GM12891 (cell line): ENCODE data around the gene EDA.
"Not testable (repeated sequence)": the region's sequence is repeated elsewhere in the genome, so short reads cannot be mapped to it uniquely, and the experiment has no call there.

Experiments used
- DNase-seq: peaks from one replicate; pipeline ENCODE4 v3.0.0; 2011; ENCODE audit warnings: low spot score; ENCODE audit not compliant: insufficient read length
- FAIRE-seq: peaks from 2 replicates; lab custom pipeline; 2011; peaks lifted over from hg19 to GRCh38; lab: Jason Lieb, UNC
- PAX5 ChIP-seq: IDR thresholded peaks from 2 replicates; pipeline ENCODE4 v1.6.1; 2011; ENCODE audit warnings: low read length, moderate library complexity, mild to moderate bottlenecking; ENCODE audit not compliant: insufficient read depth, severe bottlenecking
- POLR2A ChIP-seq: IDR thresholded peaks from 2 replicates; pipeline ENCODE4 v1.6.1; 2011; ENCODE audit warnings: low read depth, low read length, control low read depth
- POLR2AphosphoS5 ChIP-seq: IDR thresholded peaks from 2 replicates; pipeline ENCODE4 v1.6.1; 2011; ENCODE audit warnings: low read depth, low read length, control low read depth
- POU2F2 ChIP-seq: IDR thresholded peaks from 2 replicates; pipeline ENCODE4 v1.6.1; 2011; ENCODE audit warnings: low read depth, mild to moderate bottlenecking, control low read depth, low read length, moderate library complexity
- SPI1 ChIP-seq: IDR thresholded peaks from 2 replicates; pipeline ENCODE4 v1.6.1; 2011; ENCODE audit warnings: low read depth, low read length, control low read depth
- TAF1 ChIP-seq: IDR thresholded peaks from 2 replicates; pipeline ENCODE4 v1.6.1; 2011; ENCODE audit warnings: low read depth, low read length, control low read depth

EDA gene

DNA sequence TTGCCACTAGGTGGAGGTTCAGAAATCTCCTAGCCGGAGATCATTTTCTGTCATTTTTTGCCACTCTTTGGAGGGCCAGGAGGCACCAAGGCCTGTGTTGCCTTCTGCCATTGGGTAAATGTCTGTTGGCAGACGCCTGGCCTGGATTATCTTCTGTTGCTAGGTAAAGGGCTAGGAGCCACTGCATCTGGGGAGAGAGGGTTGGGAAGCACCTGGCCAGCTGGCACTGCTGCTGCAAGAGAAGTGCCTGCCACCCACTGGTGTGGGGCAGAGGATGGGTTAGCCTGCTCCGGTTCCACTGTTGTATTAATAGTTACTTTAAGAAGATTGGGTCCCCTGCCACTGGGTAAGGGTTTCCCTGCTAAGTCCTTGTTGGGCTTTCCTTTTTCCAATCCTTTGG, 375.8 kb downstream of the EDA start:
- TF ChIP-seq POLR2A (no peak), PAX5 (no peak), SPI1 (no peak), POU2F2 (no peak), POLR2AphosphoS5 (no peak), TAF1 (no peak)
- no peak for DNase-seq
- FAIRE-seq: no peak

DNA sequence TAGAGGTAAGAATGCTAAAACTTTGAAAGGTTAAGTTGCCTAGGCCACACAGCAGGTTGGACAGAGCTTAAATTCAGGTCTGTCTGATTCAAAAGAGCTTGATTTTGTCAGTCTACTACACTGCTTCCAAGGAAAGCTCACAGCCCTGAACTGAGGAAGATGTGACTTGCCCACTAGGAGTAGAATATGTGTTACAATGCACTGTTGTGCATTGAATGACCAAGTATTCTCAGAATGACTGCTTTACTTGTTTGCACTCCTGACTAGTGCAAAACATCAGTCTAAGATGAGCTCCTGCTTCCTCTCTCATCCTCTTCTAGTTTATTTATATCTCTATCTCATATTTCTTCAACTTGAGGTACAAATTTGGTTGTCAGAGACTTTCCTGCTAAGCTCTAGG, 377.6 kb downstream of the EDA start:
- no peak for TF ChIP-seq TAF1
- no peak for TF ChIP-seq POLR2A
- TF ChIP-seq PAX5: no peak
- no peak for TF ChIP-seq POU2F2
- no peak for TF ChIP-seq POLR2AphosphoS5
- TF ChIP-seq SPI1: no peak
- no peak for FAIRE-seq
- DNase-seq: no peak

DNA sequence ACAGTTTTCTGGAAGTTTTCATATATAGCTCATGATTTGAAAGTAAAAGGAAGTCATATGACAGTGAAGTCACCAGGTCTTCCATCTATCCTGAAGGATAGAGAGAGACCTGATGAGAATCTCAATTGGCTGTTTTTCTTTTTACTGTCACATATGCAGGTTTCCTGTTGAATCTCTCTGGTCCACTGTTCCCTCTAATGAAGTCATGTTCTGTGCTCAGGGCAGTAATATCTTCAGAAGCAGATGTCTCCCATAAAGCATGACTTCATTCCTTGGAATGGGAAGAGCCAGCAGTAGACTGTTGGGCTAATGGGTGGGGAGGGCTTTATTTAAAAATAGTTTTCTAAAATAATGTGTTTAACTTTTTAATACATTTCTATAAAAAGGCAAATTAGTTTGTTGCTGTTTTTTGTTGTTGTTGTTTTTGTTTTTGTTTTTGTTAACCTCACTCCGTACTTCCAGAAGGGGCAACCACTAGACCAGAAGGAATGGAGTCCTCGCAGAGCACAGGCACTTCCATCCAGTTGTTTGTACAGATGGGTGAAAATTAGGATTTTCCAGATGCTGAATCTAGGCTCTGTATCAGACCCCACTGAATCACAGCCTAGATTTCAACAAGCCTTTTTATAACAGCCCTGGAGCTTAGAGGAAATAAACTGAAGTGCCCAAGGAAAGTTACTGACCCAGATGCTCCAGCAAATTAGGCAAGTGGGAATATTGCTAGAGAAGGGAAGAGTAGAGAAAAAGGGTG, 379.6 kb downstream of the EDA start:
- TF ChIP-seq TAF1 (no peak), POLR2AphosphoS5 (no peak), POLR2A (no peak), POU2F2 (no peak), SPI1 (no peak), PAX5 (no peak)
- DNase-seq: no peak
- FAIRE-seq: no peak

DNA sequence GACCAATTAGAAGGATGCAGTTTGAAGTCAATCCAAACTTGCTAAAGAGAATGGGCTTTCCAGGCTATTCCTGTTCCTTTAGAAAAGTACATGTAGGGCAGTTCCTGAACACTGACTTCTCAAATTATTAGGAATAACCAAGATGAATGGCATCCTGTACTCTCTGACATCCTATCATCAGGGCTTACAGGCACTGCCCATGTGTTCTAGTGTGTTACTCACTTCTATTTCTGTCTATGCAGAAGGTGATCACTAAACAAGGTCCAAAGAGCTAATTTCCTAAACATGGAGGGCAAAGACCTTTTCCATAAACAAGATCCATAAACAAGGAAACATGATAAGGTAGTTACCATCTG, 380.2 kb downstream of the EDA start:
- no peak for DNase-seq
- no peak for FAIRE-seq

DNA sequence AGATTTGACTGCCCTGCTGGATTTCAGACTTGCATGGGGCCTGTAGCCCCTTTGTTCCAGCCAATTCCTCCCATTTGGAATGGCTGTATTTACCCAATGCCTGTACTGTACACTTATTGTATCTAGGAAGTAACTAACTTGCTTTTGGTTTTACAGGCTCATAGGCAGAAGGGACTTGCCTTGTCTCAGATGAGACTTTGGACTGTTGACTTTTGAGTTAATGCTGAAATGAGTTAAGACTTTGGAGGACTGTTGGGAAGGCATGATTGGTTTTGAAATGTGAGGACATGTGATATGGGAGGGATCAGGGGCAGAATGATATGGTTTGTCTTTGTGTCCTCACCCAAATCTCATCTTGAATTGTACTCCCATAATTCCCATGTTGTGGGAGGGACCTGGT, 382.4 kb downstream of the EDA start:
- not testable (repeated sequence) for FAIRE-seq, DNase-seq

More for the DNA sequence above, 380.2 kb downstream of the EDA start:
- no peak for TF ChIP-seq PAX5

GRCh38 chrX:70001269-70001668, 385.4 kb downstream of the EDA start:
- DNase-seq: no peak
- TF ChIP-seq POU2F2 (no peak), SPI1 (no peak), TAF1 (no peak), PAX5 (no peak), POLR2AphosphoS5 (no peak), POLR2A (no peak)

DNA sequence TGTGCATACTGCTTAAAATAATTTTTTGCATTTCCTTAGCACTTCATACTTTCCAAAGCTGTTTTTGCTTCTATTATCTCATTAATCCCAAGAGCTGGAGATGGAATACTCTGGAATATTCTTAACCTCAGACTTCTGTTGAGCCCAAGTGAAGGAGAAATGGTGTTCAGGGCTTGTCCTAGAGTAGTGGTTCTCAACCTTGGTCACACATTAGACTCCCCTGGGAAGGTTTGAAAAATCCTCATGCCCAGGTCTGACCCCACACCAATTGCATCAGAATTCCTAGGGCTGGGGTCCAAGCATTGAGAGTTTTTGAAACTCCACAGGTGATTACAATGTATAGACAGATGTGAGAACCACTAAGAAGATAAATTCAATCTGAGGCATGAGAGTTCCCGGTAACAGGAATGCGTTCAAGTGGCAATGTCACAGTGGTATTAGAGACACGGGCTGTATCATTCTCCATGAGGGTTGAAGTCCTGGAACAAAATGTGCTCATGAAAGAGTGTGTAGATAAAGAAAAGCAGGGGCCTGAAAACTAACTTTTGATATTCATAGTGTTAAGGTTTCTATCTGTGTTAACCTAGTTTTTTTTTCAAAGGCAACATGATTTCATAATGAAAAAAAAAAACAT, 385.9 kb downstream of the EDA start:
- FAIRE-seq (no peak), DNase-seq (no peak)
- TF ChIP-seq POU2F2 (no peak), SPI1 (no peak), POLR2AphosphoS5 (no peak), POLR2A (no peak), TAF1 (no peak), PAX5 (no peak)

More at GRCh38 chrX:70001269-70001668, 385.4 kb downstream of the EDA start:
- no peak for FAIRE-seq

DNA sequence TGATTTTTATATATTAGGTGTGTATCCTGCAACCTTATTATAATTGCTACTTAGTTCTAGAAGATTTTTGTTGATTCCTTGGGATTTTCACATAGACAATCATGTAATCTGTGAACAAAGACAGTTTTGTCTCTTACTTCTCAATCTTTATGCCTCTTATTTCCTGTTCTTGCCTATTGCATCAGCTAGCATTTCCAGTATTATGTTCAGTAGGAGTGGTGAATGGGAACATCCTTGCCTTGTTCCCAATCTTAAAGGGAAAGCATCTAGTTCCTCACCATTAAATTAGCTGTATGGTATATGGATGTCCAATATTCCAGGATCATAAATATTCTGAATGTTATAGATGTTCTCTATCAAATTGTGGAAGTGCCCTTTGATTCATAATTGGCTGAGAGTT, 392.0 kb downstream of the EDA start:
- TF ChIP-seq POLR2A: no peak
- TF ChIP-seq POLR2AphosphoS5: no peak
- no peak for TF ChIP-seq TAF1
- FAIRE-seq: no peak
- DNase-seq: no peak

DNA sequence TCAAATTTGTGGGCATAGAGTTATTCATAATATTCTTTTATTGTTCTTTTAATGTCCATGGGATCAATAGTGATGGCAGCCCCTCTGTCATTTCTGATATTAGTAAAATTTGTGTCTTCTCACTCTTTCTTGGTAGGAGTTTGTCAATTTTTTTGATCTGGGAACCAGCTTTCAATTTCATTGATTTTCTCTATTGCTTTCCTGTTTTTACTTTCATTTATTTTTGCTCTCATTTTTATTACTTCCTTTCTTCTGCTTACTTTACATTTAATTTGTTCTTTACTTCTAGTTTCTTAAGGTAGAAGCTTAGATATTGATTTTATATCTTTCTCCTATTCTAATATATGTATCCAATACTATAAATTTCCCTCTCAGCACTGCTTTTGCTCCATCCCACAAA, 393.1 kb downstream of the EDA start:
- TF ChIP-seq PAX5: no peak
- TF ChIP-seq POLR2AphosphoS5: no peak
- no peak for TF ChIP-seq TAF1
- no peak for TF ChIP-seq POLR2A
- TF ChIP-seq POU2F2: no peak
- no peak for TF ChIP-seq SPI1
- FAIRE-seq (no peak), DNase-seq (no peak)

DNA sequence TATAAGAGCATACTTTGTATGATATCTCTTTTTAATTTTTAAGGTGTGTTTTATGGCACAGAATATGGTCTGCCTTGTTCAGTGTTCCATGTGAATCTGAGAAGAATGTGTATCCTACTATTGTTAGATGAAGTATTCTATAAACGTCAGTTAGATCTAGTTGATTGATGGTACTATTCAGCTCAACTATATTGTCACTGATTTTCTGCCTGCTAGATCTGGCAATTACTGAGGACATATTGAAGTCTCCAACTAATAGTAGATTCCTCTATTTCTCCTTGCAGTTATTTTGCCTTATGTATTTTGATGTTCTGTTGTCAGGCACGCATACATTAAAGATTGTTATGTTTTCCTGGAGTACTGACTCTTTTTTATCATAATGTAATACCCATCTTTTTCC, 394.1 kb downstream of the EDA start:
- no peak for FAIRE-seq
- DNase-seq: no peak
- TF ChIP-seq POU2F2 (no peak), SPI1 (no peak), PAX5 (no peak), TAF1 (no peak), POLR2AphosphoS5 (no peak)

DNA sequence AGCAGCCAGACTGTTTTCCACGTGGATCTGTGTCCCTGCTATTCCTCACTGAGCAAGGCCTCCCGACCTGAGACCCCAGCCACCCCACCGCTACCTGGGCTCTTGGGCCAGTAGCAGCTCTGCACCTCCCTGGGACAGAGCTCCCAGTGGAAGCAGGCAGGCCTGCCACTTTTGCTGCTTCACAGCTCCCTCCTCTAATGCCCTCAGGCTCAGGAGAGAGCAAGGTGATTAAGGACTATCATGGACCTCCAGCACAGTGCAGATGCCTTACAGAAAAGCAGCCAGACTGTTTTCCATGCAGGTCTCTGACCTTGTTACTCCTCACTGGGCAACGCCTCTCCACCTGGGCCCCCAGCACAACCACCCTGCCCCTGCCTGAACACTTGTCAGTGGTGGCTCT, 396.8 kb downstream of the EDA start:
- DNase-seq (no peak), FAIRE-seq (no peak)
- TF ChIP-seq SPI1 (no peak), POU2F2 (no peak), POLR2A (no peak), TAF1 (no peak), PAX5 (no peak), POLR2AphosphoS5 (no peak)
